Right ventricle myocardium superior (tissue), 1 donor: ENCODE data around the gene STRADB. TPM values are rescaled to one million over a fixed set of nuclear protein-coding genes. Genes with fewer than 3 reads are reported as not detected.

Experiments used
- ATAC-seq: fragments of 200-7000 bp; cut with Tn5 transposase; one replicate; pipeline ENCODE4 v1.9.1; 2020; ENCODE audit warnings: mild to moderate bottlenecking; ENCODE audit not compliant: poor library complexity
- DNase-seq: peaks from one replicate; pipeline ENCODE4 v3.0.0-alpha.2; 2020
- intact Hi-C: fragments of 100-400 bp; cut with DNase I; formaldehyde crosslinking; loops from one replicate; pipeline ENCODE4 v1.11.2; 2022
- long read RNA-seq: library from polyadenylated mRNA; unstranded; transcript quantifications from one replicate; pipeline ENCODE4 v2.0.0, GENCODE V29; 2021
- total RNA-seq: library from RNA; stranded (reverse); fragmentation: NEBNext Ultra II Directional; extraction: Animal tissue kit (Norgen Biotek cat#: 25700); gene quantifications from one replicate; pipeline ENCODE4 v1.2.1, GENCODE V29; 2021
- donor health status: DM: no; HTN: yes; CAD: no; lungs with severe emphysema.

STRADB gene
- 84.3 TPM for total RNA-seq
- long read RNA-seq, transcript STRADB-201 (12 exons, 2,293 nt) = major isoform, 212 of 261 reads
- long read RNA-seq, partial matches to known transcripts = 3 of 261 reads
- long read RNA-seq, other reads (novel, unspliced or antisense) = 46 of 261 reads

DNA sequence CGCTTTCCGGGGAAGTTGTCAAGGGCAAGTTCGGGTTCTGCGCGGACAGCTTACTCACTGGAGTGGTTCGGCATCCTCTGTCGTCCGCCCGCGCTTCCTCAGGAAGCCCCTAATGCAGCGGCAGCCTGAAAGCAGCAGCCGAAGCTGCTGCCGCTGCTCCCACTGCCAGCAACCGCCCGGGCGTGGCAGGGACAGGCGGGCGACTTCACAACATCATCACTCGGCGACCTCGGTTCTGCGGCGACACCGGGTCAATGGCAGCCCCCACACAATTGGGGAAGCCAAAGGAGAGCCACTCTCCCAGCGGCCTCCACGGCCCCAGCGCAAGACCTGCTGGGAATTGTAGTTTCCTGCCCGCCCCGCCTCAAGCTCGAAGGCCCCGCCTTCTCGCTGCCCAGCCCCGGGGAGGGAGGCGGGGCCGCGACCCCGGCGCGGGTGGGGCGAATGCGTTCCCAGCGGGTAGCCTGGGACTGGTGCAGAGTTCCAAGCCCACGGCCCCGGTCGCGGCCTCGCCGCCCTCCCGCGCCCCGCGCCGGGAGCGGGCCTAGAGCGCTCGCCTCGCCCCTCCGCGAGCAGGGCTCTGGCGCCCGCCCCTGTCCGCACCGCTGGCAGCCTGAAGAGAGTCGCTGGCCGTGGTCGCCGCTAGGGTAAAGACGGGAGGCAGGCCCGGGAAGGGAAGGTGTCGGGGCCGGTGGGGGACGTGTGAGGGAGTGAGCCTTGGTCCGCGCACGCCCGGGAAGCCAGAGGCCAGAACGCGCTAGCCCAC lies at the start of gene STRADB, which contains the start of gene TRAK2:
Gene STRADB (plus strand): TSS at position 449 of the 766 bp plus-strand sequence. CDS start 3,101 bp downstream, outside the sequence.
Gene TRAK2 (minus strand): TSS at position 167 of the 766 bp plus-strand sequence. CDS start 30,951 bp downstream, outside the sequence.
- peak; percentile 96 for ATAC-seq
- intact Hi-C loops = loop anchor here (5.0 kb wide), 1 partner anchor 49 kb away; no protein-coding TSS in a partner anchor
- peak; percentile 97 for DNase-seq

DNA sequence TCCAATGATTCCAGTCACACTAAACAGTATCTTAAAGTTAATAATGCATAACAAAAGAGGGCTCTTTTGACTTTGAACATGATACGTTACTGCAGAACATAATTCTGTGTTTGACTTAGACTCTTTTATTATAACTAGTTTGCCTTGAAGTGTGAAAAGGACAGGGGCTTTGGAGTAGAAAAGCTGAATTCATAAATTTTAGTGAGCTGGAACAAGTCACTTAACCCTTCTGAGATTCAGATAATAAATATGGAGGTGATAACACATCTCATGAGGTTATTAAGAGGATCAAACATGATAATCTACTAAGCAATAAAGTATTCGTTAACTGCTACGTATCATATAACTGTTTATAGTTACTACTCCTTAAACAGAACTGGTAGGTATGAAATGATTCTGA lies 49.7 kb upstream of the STRADB start:
- DNase-seq (no peak), ATAC-seq (no peak)
- intact Hi-C loops = loop anchor here (5.0 kb wide), 1 partner anchor 50 kb away; the partner anchor contains the start of genes STRADB and TRAK2

DNA sequence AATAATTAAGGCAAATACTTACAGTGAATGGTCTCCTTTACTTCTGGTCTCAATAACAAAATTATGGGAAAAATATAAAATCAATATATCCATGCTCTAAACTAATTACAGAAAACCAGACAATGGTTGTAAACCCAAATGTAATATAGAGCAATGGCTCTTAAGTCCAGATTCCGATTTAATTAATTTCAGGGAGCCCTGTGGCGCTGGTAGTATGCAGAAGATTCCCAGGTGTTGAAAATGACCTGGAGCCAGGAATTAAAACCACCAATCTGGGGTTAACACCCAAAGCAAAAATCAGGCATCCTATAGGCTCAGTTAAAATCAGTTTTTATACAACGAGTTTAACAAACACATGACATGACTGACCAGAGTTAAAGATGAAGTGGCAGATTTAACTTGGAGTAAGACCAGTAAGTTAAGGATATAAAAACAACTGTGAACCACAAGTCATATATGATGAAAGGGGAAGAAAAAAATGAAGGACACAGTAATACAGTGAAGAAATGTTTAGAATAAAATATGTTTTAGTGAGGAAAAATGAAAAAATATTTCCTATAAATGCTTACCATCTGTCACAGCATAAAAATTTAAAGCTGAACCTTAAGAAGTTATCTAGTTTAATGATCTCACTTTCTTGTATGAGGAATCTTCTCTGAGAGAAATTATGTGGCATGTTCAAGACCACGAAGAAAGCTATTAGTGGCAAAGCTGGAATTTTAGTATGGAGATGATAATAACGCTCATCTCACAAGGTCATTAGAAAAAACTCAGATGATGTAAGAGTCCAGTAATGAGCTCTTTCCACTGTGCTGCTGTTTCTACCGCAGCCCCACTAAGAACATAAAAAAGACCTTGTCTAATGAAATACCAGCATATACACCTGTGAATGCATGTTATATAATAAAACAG lies 48.6 kb upstream of the STRADB start:
- intact Hi-C loops = loop anchor here (5.0 kb wide), 1 partner anchor 49 kb away; the partner anchor contains the start of genes STRADB and TRAK2
- ATAC-seq (no peak), DNase-seq (no peak)

DNA sequence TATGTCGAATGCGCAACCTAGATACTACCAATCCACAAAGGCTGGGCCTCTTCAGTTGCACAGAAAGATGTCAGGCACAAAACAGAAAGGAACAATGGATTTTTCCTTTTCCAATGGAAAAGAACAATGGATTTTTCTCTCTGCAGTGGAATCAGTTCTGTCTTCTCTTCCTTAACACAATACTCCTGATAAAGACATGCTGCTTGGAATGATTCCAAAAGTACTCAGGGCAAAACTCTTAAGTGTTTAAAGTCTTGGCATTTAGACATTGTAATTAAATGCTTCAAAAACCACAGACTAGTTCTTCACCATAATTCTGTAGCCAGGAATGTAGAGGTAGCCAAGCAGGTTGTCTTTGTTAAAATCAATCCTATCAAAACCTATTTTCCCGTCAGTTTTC lies 47.7 kb upstream of the STRADB start:
- intact Hi-C loops = loop anchor here (5.0 kb wide), 1 partner anchor 48 kb away; the partner anchor contains the start of genes STRADB and TRAK2
- DNase-seq (no peak), ATAC-seq (no peak)

DNA sequence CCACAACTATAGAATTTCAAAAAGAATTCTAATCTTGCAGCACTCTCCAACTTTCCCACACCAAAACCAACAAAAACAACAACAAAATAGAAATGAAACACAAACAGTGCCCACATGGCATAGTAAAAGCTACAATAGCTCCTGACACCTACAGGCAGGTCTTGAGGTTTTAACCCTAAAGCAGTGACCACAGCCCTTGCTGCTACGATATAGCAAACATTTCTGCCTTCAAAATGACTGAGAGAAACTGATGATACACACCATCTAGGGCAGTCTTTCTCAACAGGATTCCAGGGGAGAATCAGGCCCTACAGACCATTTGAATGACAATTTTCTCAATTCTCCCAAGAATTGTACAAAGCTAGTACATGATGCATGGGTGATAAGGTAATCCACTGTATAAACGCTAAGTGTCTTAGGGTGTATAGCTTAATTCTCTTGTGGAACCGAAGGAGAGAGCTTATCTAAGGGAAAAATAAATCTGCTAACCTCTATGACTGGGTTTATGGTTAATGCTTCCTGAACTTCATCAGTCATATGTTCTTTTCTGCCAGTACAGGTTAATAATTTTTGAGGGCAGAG lies 46.8 kb upstream of the STRADB start:
- DNase-seq (no peak), ATAC-seq (no peak)
- intact Hi-C loops = loop anchor here (5.0 kb wide), 1 partner anchor 48 kb away; the partner anchor contains the start of genes STRADB and TRAK2

DNA sequence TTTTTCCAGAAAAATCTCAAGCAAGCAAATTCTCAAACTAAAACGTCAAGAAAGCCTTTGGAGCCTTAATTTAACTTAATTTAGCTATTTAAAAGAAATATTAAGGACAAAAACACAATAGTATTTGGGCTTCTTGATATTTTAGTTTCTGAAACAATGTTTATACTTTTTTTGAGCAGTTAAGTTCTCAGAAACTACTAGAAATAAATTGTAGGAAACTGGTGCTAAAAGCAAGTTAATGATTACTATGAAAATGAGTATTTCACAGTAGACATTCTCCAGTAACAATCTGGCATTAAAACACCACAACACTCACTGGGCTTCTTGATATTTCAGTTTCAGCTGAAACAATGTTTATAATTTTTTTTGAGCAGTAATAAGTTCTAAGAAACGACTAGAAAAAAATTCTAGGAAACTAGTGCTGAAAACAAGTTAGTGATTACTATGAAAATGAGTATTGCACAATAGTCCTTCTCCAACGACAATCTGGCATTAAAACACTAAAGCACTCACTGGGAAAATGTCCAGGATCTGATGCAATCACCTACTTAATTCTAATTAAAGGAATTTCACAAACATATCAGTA lies 45.4 kb upstream of the STRADB start:
- intact Hi-C loops = no loop called here
- DNase-seq (no peak), ATAC-seq (peak; percentile 60)

DNA sequence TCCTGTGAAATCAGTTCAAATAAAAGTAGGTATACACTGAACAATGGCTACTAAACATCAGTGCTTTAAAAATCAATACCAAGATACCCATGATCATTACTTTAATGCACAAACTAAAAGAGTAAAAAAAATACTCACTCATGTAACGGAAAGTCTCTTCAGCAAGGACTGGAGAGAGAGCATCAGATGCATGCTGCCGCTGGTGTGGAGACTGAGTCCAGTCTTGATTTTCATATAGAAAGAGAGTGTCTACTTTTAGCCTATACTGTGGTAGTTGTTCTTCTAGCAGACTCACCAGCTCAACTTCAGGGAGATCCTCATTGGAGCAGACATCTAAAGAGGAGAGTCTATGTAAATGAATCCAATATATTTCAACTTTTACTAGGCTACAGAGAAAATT lies 44.3 kb upstream of the STRADB start:
- intact Hi-C loops = no loop called here
- DNase-seq (no peak), ATAC-seq (peak; percentile 35)

- no peak for DNase-seq
- intact Hi-C loops = no loop called here
- no peak for ATAC-seq
Observed at GRCh38 chr2:201408931-201409330, 42.6 kb upstream of the STRADB start.

DNA sequence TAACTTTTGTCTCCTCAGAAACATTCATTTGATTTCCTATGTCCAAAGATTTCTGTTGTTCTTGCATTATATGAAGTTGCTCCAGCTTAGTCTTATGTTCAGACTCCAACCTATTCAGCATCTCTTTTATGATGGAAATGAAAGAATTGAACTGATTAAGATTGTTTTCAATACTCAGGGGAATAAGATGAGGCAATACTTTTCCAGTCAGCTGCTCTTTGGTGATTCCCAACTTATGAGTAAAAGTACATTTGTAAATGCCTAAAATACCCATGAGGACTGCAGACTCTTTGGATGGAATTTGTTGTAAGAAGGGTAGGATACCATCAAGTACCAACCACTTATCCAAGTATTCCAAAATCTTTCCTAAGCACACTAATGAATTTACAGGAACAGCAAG lies 40.1 kb upstream of the STRADB start:
- no peak for ATAC-seq
- intact Hi-C loops = no loop called here
- no peak for DNase-seq

DNA sequence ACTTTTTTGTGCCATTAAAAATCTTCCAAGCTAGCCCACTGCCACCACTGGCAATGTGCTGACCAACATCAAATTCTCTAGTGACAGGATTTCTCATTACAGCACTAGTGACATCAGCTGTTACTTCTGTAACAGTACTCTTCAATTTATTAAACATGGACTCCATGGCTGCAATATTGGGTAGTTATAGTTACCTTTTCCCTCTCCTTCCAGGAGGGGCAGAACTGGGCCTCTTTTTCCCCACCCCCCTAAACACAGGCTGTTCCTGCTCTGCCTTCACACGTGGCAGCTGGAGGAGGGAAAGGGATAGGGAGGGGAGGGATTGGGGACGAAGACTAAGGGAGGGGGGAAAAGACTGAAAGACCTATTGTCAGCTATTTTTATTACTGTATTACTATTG lies 38.4 kb upstream of the STRADB start:
- ATAC-seq (peak; percentile 37), DNase-seq (no peak)
- intact Hi-C loops = no loop called here

- intact Hi-C loops = no loop called here
- DNase-seq (no peak), ATAC-seq (no peak)
Observed at GRCh38 chr2:201413552-201413951, 38.0 kb upstream of the STRADB start.

- DNase-seq = no peak
- intact Hi-C loops = no loop called here
- ATAC-seq = peak; percentile 75
Observed at GRCh38 chr2:201414099-201415023, 37.2 kb upstream of the STRADB start.

GRCh38 chr2:201415149-201415548 lies 36.4 kb upstream of the STRADB start:
- DNase-seq (no peak), ATAC-seq (no peak)
- intact Hi-C loops = no loop called here

GRCh38 chr2:201419057-201419635 lies 32.4 kb upstream of the STRADB start:
- DNase-seq (no peak), ATAC-seq (peak; percentile 35)

DNA sequence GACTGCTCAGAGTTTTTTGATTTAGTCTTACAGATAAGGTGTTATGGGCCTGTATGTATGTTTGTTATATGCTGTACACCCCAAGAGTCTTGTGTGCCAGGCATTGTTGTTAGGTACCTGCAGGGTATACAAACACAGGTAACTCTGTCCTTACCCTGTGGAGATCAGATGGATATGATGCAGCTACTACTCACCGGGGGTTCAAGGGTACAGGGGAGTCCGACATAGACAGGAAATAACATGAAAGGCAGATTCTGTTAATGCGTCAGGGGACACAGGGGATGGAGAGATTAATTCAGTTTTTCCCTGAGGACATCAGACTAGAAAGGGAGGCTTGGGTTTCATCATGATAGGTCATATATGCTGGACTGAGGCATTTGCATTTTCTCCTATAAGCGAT lies 31.6 kb upstream of the STRADB start:
- ATAC-seq (no peak), DNase-seq (no peak)
- intact Hi-C loops = no loop called here

More at GRCh38 chr2:201419057-201419635, 32.4 kb upstream of the STRADB start:
- intact Hi-C loops = no loop called here

DNA sequence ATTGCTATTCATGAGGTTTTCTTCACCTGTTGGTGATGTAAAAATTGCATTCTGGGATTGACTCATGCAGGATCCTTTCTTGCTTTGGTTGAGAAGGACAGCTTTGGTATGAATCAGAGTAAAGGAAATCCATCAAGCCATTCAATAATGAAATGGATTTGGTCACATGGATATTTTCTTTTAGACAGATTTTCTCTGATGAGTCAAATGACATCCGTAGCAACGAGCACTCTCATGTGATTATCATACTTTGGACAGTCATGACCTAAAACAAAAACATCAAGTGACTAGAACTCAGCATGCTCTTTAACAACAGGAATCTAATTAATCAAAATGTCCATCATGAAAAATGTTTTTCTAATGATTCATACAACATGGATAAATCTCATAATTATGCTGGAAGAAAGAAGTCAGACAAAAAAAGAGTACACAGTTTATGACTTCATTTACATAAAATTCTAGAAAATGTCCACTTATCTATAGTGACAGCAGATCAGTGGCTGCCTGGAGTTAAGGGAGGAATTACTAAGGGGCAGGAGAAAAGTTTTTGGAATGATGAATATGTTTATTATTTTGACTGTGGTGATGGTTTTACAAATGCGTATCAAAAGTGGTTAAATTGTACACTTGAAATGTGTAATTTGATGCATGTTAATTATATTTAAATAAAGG lies 31.0 kb upstream of the STRADB start:
- intact Hi-C loops = no loop called here
- ATAC-seq = no peak

More for the DNA sequence above, 31.0 kb upstream of the STRADB start:
- DNase-seq = no peak
